ENCODE measurements around the gene TMEM123.

The TMEM123 gene

GRCh38 chr11:102422817-102423712, 29.5 kb downstream of the TMEM123 start:
- peak; percentile 24 for DNase-seq

DNA sequence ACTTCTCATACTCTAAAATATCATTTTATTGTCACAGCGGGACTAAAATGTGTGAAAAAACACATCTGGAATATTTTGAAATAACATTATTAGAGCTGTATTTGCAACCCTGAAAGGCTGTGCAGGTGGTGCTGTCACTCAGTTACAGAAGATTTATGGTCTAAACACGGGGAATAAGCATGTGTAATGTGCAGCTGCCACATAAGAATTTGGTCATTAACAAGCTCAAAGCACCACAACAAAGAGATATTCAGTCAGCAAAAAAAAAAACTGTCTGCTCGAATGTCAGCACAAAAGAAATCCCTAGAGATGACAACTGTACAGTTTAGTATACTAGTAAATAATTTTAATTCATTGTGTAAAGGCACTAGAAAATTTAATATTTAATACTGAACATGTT, 31.3 kb downstream of the TMEM123 start:
- DNase-seq = peak; percentile 55

DNA sequence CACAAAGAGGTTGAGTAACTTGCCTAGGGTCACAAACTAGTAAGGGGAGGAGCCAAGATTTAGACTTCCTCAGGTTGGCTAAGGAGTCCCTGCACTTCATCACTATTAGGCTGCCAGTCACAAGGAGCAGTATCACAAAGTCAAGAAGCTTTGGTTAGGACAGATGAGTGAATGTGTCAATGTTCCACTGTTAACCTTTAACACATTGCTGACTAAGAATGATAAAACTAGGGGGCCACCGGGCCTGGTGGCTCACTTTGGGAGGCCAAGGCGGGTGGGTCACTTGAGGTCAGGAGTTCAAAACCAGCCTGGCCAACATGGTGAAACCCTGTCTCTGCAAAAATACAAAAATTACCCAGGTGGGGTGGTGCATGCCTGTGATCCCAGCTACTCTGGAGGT, 32.0 kb downstream of the TMEM123 start:
- DNase-seq = peak; percentile 17

- no peak for DNase-seq
Observed at GRCh38 chr11:102419181-102419580, 33.4 kb downstream of the TMEM123 start.

DNA sequence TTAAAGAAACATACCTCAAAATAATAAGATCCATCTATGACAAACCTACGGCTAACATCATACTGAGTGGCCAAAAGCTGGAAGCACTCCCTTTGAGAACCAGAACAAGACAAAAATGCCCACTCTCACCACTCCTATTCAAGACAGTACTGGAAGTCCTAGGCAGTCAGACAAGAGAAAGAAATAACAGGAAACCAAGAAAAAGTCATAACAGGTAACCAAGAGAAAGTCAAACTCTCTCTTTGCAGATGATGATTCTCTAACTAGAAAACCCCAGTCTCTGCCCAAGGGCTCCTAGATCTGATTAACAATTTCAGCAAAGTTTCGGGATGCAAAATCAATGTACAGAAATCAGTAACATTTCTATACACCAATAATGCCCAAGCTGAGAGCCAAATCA, 35.6 kb downstream of the TMEM123 start:
- DNase-seq = peak; percentile 53

GRCh38 chr11:102415304-102415916, 37.2 kb downstream of the TMEM123 start:
- DNase-seq = peak; percentile 78

DNA sequence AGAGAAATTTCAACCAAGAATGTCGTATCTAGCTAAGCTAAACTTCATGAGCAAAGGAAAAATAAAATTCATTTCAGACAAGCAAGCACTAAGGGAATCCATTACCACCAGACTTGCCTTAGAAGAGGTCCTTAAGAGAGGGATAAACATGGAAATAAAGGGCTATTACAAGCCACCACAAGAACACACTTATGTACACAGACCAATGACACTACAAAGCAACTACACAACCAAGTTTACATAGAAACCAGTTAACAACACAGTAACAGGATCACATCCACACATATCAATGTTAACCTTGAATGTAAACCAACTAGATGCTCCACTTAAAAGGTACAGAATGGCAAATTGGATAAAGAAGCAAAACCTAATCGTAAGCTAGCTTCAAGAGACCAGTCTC, 38.0 kb downstream of the TMEM123 start:
- DNase-seq = no peak

GRCh38 chr11:102413497-102413896, 39.1 kb downstream of the TMEM123 start:
- DNase-seq = peak; percentile 15

DNA sequence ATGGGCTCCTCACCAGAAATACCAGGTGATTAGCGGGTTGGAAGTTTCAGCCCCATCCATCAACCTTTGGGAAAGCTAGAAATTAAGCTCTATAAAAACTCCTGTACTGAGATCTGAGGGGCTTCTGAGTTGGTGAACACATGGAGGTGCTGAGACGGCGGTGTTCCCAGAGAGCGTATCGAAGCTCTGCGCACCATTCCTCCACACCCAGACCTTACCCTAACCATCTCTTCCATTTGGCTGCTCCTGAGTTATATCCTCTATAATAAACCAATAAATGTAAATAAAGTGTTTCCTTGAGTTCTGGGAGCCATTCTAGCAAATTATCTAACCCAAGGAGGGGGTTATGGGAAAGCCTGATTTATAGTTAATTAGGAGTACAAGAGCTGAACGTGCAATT, 41.4 kb downstream of the TMEM123 start:
- no peak for DNase-seq

- DNase-seq = no peak
Observed at GRCh38 chr11:102410382-102410784, 42.2 kb downstream of the TMEM123 start.

DNA sequence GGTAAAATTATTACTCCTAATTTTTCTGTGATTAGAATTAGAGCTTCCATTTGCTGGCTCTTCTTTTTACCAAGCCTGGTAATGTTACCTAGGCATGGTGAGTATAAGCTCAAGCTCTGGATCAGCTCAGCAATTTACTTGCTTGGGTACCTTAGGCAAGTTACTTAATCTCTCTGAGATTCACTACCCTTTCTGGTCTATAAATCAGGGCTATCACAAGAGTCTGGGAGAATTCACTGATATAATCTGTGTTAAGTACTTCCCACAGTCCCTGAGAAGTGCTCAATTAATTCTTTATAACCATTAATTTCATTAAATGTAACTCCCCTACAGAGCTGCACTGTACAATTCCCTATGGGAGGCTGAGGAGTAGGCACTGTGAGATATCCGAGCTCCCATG, 44.2 kb downstream of the TMEM123 start:
- no peak for DNase-seq

DNA sequence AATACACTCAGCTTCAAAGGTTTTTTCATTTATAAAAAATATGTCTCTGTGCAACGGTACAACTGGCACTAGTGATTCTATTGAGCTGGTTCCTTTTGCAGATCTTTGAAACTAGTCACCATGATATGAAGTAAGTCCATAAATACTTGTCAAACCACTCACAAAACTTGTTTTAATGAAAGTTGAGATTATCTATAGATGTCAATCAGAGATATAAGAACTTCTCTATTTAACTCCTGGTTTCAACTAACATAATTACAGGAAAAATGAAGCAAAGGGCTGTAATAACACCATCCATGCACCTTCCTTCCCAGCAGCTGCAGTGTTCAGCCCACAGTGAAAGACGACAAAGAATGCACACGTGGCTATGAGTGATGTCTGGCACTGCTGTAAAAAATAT, 44.7 kb downstream of the TMEM123 start:
- DNase-seq = no peak

DNA sequence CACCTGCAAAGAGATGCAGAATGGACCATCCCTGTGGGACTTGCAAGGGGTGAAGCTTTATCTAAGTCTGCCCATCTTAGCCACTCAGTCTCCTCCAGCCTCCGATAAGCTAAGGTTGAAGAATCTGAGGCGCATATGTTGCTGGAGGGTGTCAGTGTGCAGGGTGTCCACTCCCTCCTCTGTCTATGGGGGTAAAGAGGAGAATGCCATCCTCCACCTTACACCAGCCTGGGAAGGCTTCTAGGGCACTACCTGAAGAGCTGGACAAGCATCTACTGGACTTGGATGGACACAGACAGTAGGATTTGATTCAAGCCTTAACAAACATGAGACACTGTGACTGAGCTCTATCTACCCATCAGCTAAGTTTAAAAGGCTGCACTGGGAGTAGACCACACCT, 46.5 kb downstream of the TMEM123 start:
- DNase-seq = no peak

DNA sequence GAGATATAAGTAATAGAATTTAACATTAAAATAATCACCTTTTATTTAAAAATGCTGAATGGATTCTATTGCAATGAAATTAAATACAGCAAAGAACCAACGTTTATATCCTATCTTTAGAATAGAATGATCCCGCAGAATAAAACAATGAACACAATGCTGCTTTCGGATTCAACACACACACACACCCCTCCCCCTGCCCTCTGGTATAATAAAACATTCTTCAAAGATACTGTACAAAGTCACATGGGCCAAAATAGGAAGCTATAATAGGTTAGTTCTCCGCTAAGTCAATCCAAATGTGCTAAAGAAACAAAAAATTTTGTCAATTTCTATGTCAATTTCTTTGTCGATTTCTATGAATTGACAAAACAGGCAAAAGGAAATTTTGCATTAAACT, 47.1 kb downstream of the TMEM123 start:
- DNase-seq = no peak

- no peak for DNase-seq
Observed at GRCh38 chr11:102402548-102402947, 50.0 kb downstream of the TMEM123 start.

GRCh38 chr11:102401905-102402304, 50.7 kb downstream of the TMEM123 start:
- no peak for DNase-seq

- no peak for DNase-seq
Observed at GRCh38 chr11:102400603-102401002, 52.0 kb downstream of the TMEM123 start.

DNA sequence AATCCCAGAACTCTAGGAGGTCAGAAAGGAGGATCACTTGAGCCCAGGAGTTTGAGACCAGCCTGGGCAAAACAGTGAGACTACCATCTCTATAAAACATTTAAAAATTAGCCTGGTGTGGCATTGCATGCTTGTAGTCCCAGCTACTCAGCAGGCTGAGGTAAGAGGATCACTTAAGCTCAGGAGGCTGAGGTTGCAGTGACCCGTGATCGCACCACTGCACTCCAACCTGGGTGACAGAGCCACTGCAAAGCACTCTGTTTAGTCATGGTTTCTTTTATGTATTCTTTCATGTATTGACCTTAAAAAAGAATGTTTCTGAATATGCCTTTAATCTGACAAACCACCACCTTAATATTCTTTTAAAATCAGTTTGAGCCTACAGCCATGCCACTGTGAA, 53.4 kb downstream of the TMEM123 start:
- no peak for DNase-seq

GRCh38 chr11:102398297-102398696, 54.3 kb downstream of the TMEM123 start:
- no peak for DNase-seq

DNA sequence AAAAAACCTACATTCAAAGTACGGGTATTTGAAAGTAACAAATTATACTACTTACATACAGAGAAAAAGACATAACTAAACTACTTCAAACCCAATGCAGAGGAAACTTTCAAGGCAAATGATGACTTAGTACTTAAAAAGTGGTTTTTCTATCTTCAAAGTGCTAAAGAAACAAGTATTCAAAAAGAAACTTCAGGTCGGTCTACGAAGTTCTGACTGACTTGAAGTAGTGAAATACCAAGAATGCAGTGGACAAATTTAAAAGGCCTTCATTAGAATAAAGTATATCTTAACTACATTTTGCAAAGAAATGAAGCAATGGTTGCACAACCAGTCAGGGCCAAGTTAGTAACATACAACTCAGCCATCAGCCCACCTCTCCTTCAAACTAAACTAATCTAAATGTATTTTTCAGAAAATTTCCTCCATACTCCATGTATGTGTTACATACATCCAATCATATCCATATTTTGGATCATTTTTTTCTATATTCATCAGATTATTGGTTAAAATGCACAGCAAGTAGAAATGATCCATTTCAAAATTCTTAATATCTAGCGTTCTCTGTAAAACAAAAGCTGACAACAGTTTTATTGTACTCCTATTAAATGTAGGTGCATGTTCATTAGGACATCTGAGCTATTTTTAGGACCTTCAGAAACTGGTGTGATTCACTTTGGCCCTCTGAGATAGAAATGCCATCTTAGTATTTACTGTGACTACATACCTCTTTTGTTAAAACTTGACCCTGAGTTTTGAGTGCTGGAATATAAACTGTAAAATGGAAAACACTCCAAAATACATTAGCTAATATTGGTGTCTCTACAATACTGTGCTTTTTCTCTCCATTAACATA, 55.6 kb downstream of the TMEM123 start:
- DNase-seq = no peak

- DNase-seq = no peak
Observed at GRCh38 chr11:102395720-102396393, 56.7 kb downstream of the TMEM123 start.

- no peak for DNase-seq
Observed at GRCh38 chr11:102393272-102393730, 59.3 kb downstream of the TMEM123 start.

All from CD4-positive, alpha-beta T cell treated with Interleukin-4 for 4 hours (primary cell).